ENCODE measurements around the gene KRT74.

Gene KRT74

GRCh38 chr12:52573306-52573705 is 337 bp downstream of the KRT74 start:
- no peaks in the 10 kb centered on the region for H3K9me3 ChIP-seq
- H3K27me3 ChIP-seq = no peaks in the 10 kb centered on the region
- H3K4me1 ChIP-seq (ENCODE audit: control insufficient read depth in 1 of 2, insufficient read depth in 1 of 2, low read depth in 1 of 2, low read length in 1 of 2) = no peaks in the 10 kb centered on the region
- no peak overlapping the region for H3K4me3 ChIP-seq (ENCODE audit: low read depth in 1 of 2, low read length in 1 of 2)
- TF ChIP-seq, protein P1, sequence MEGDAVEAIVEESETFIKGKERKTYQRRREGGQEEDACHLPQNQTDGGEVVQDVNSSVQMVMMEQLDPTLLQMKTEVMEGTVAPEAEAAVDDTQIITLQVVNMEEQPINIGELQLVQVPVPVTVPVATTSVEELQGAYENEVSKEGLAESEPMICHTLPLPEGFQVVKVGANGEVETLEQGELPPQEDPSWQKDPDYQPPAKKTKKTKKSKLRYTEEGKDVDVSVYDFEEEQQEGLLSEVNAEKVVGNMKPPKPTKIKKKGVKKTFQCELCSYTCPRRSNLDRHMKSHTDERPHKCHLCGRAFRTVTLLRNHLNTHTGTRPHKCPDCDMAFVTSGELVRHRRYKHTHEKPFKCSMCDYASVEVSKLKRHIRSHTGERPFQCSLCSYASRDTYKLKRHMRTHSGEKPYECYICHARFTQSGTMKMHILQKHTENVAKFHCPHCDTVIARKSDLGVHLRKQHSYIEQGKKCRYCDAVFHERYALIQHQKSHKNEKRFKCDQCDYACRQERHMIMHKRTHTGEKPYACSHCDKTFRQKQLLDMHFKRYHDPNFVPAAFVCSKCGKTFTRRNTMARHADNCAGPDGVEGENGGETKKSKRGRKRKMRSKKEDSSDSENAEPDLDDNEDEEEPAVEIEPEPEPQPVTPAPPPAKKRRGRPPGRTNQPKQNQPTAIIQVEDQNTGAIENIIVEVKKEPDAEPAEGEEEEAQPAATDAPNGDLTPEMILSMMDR (IDR thresholded peaks at IDR 0.05) = no peak
- no peak overlapping the region for H3K27ac ChIP-seq
- H3K36me3 ChIP-seq = no peaks in the 10 kb centered on the region

DNA sequence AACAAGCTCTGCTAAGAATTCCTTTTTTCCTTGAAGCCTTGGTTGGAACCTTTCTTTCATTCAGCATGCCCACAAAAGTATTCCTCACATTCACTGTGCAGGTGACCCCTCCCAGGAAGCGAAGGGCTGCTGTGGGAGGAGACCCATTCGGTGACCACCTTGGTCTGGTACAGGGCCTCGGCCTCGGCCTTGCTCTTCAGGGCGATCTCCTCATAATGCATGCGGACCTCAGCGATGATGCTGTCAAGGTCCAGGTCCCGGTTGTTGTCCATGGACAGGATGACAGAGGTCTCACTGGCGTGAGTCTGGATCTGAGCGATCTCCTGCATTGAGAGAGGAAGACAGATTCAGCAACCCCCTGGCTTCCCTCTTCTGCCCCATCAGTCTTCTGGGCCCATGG is 3.1 kb downstream of the KRT74 start:
- Histone ChIP-seq H3K4me1 (ENCODE audit: control insufficient read depth in 1 of 2, insufficient read depth in 1 of 2, low read depth in 1 of 2, low read length in 1 of 2) (no peaks in the 10 kb centered on the region), H3K27ac (no peak overlapping the region), H3K4me3 (ENCODE audit: low read depth in 1 of 2, low read length in 1 of 2) (no peak overlapping the region), H3K36me3 (no peaks in the 10 kb centered on the region), H3K9me3 (no peaks in the 10 kb centered on the region), H3K27me3 (no peaks in the 10 kb centered on the region)
- TF ChIP-seq, protein P1 (IDR thresholded peaks at IDR 0.05) = no peak

GRCh38 chr12:52568111-52568510 is 5.5 kb downstream of the KRT74 start:
- Histone ChIP-seq H3K4me1 (ENCODE audit: control insufficient read depth in 1 of 2, insufficient read depth in 1 of 2, low read depth in 1 of 2, low read length in 1 of 2) (no peaks in the 10 kb centered on the region), H3K4me3 (ENCODE audit: low read depth in 1 of 2, low read length in 1 of 2) (no peak overlapping the region), H3K9me3 (no peaks in the 10 kb centered on the region), H3K27ac (no peak overlapping the region), H3K27me3 (peaks cover 9% of the 10 kb centered on the region), H3K36me3 (no peaks in the 10 kb centered on the region)
- TF ChIP-seq, protein P1 (IDR thresholded peaks at IDR 0.05) = no peak

- TF ChIP-seq, protein P1 (IDR thresholded peaks at IDR 0.05) = no peak
- H3K4me3 ChIP-seq (ENCODE audit: low read depth in 1 of 2, low read length in 1 of 2) = no peak overlapping the region
- H3K27me3 ChIP-seq = peaks cover 9% of the 10 kb centered on the region
- no peaks in the 10 kb centered on the region for H3K36me3 ChIP-seq
- no peaks in the 10 kb centered on the region for H3K4me1 ChIP-seq (ENCODE audit: control insufficient read depth in 1 of 2, insufficient read depth in 1 of 2, low read depth in 1 of 2, low read length in 1 of 2)
- H3K9me3 ChIP-seq = no peaks in the 10 kb centered on the region
- no peak overlapping the region for H3K27ac ChIP-seq
Measured at GRCh38 chr12:52566847-52567291, 6.8 kb downstream of the KRT74 start.

DNA sequence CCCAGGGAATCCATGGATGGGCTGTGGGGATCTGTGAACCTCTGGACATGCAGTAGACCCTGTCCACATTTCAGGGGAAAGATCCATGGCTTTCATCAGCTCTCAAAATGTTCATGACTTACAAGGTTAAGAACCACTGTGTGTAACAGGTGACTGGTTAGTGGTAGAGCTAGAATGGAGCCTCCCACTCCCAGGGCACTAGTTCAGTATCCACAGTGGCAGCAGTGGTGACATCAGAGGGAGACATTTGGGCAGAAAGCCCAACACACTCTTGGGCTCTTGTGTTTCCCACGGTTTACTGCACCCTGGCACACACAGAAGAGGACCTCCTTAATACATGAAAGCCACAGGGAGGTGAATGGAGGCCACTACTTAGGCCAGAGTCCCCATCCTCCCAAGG is 9.1 kb downstream of the KRT74 start:
- Histone ChIP-seq H3K9me3 (no peaks in the 10 kb centered on the region), H3K27ac (no peak overlapping the region), H3K4me1 (ENCODE audit: control insufficient read depth in 1 of 2, insufficient read depth in 1 of 2, low read depth in 1 of 2, low read length in 1 of 2) (no peaks in the 10 kb centered on the region), H3K27me3 (peaks cover 9% of the 10 kb centered on the region), H3K4me3 (ENCODE audit: low read depth in 1 of 2, low read length in 1 of 2) (no peak overlapping the region), H3K36me3 (no peaks in the 10 kb centered on the region)
- TF ChIP-seq, protein P1 (IDR thresholded peaks at IDR 0.05) = no peak
